Measurements from ENCODE around the gene CORIN.
"Not testable (repeated sequence)": the region's sequence is repeated elsewhere in the genome, so short reads cannot be mapped to it uniquely, and the experiment has no call there.

CORIN gene

GRCh38 chr4:47562297-47562696 lies 275.6 kb downstream of the CORIN start:
- no peak for DNase-seq (ENCODE audit: low read depth)
- in situ Hi-C loops (cut with HindIII; ENCODE audit: low sequenced_read_pairs) = no loop called here
- H3K4me3 ChIP-seq (ENCODE audit: low read depth, low read length) = no peak overlapping the region
- no peak for TF ChIP-seq CTCF (IDR thresholded peaks at IDR 0.05; ENCODE audit: low read depth, low read length, missing control alignments)

- TF ChIP-seq CTCF (IDR thresholded peaks at IDR 0.05; ENCODE audit: low read depth, low read length, missing control alignments) = no peak
- DNase-seq (ENCODE audit: low read depth) = no peak
- in situ Hi-C loops (cut with HindIII; ENCODE audit: low sequenced_read_pairs) = no loop called here
- no peak overlapping the region for H3K4me3 ChIP-seq (ENCODE audit: low read depth, low read length)
These were observed 276.5 kb downstream of the CORIN start for GRCh38 chr4:47561331-47561730.

- DNase-seq (ENCODE audit: low read depth) = no peak
- H3K4me3 ChIP-seq (ENCODE audit: low read depth, low read length) = no peak overlapping the region
- in situ Hi-C loops (cut with HindIII; ENCODE audit: low sequenced_read_pairs) = no loop called here
- TF ChIP-seq CTCF (IDR thresholded peaks at IDR 0.05; ENCODE audit: low read depth, low read length, missing control alignments) = no peak
These were observed 277.2 kb downstream of the CORIN start for GRCh38 chr4:47560682-47561081.

GRCh38 chr4:47557255-47557654 lies 280.6 kb downstream of the CORIN start:
- no peak for DNase-seq (ENCODE audit: low read depth)
- no peak for TF ChIP-seq CTCF (IDR thresholded peaks at IDR 0.05; ENCODE audit: low read depth, low read length, missing control alignments)
- in situ Hi-C loops (cut with HindIII; ENCODE audit: low sequenced_read_pairs) = no loop called here
- H3K4me3 ChIP-seq (ENCODE audit: low read depth, low read length) = no peak overlapping the region

- DNase-seq (ENCODE audit: low read depth); H3K4me3 ChIP-seq (ENCODE audit: low read depth, low read length); in situ Hi-C loops (cut with HindIII; ENCODE audit: low sequenced_read_pairs): not testable (repeated sequence)
These were observed 281.9 kb downstream of the CORIN start for GRCh38 chr4:47555920-47556319.

- in situ Hi-C loops (cut with HindIII; ENCODE audit: low sequenced_read_pairs) = no loop called here
- no peak for DNase-seq (ENCODE audit: low read depth)
- no peak overlapping the region for H3K4me3 ChIP-seq (ENCODE audit: low read depth, low read length)
- no peak for TF ChIP-seq CTCF (IDR thresholded peaks at IDR 0.05; ENCODE audit: low read depth, low read length, missing control alignments)
These were observed 284.3 kb downstream of the CORIN start for GRCh38 chr4:47553329-47554125.

GRCh38 chr4:47551682-47552081 lies 286.2 kb downstream of the CORIN start:
- no peak overlapping the region for H3K4me3 ChIP-seq (ENCODE audit: low read depth, low read length)
- TF ChIP-seq CTCF (IDR thresholded peaks at IDR 0.05; ENCODE audit: low read depth, low read length, missing control alignments) = no peak
- in situ Hi-C loops (cut with HindIII; ENCODE audit: low sequenced_read_pairs) = no loop called here
- DNase-seq (ENCODE audit: low read depth) = no peak

Measured in astrocyte of the cerebellum (primary cell).